Endothelial cell of umbilical vein (primary cell): Measurements from ENCODE around the gene FBXL12. TPM values are rescaled to one million over a fixed set of nuclear protein-coding genes. Genes with fewer than 3 reads are reported as not detected.

ENCODE experiments used
- BruUV-seq: library from RNA; stranded (reverse); fragments of 400-500 nt; replicated peaks from 2 replicates; lab custom pipeline; 2021; lab: Mats Ljungman, UMichigan
- CTCF ChIA-PET: fragments of 300-600, 350-600 bp; sonication (Branson Sonifier 250); formaldehyde crosslinking; loops from one replicate; lab custom pipeline; 2021; ENCODE audit warnings: antibody characterized with exemption, inconsistent platforms; lab: Charles Lee
- POLR2A ChIA-PET: fragments of 300-600, 350-600 bp; sonication (Branson Sonifier 250); formaldehyde crosslinking; loops from one replicate; lab custom pipeline; 2021; ENCODE audit warnings: antibody characterized with exemption, inconsistent platforms; lab: Charles Lee
- DNase-seq: peaks from one replicate; pipeline ENCODE4 v3.0.0-alpha.2; 2011; ENCODE audit warnings: low read depth, low spot score
- FAIRE-seq: peaks from 2 replicates; lab custom pipeline; 2011; peaks lifted over from hg19 to GRCh38; lab: Jason Lieb, UNC
- H2AFZ ChIP-seq: 2 replicates; pipeline ENCODE4 v1.6.0; 2012; ENCODE audit warnings: low read depth, low read length, control low read depth, inconsistent platforms
- H3K27ac ChIP-seq: 2 replicates; pipeline ENCODE4 v1.5.1; 2011; ENCODE audit warnings: low read depth, mild to moderate bottlenecking, control low read depth, low read length, moderate library complexity; ENCODE audit not compliant: insufficient read depth
- H3K27me3 ChIP-seq, 2 experiments: 2 replicates each; pipeline versions ENCODE4 v1.6.0 to v1.6.1; 2011; ENCODE audit warnings: low read length in 2 of 2, mixed read lengths in 1 of 2; ENCODE audit not compliant: control insufficient read depth in 2 of 2, insufficient read depth in 2 of 2
- H3K36me3 ChIP-seq, 2 experiments: 2 replicates in 1 of 2; 3 replicates in 1 of 2; pipeline ENCODE4 v1.5.1; 2011; ENCODE audit warnings: low read length in 2 of 2, mild to moderate bottlenecking in 1 of 2, moderate library complexity in 1 of 2; ENCODE audit not compliant: control insufficient read depth in 2 of 2, insufficient read depth in 2 of 2; ENCODE audit errors: extremely low read depth in 1 of 2
- H3K4me1 ChIP-seq: 3 replicates; pipeline ENCODE4 v1.5.1; 2011; ENCODE audit warnings: mild to moderate bottlenecking, low read length; ENCODE audit not compliant: control insufficient read depth, insufficient read depth; ENCODE audit errors: extremely low read depth
- H3K4me2 ChIP-seq: 2 replicates; pipeline ENCODE4 v1.6.1; 2011; ENCODE audit warnings: low read length, control low read depth, mixed read lengths; ENCODE audit not compliant: insufficient read depth
- H3K4me3 ChIP-seq, 3 experiments: fragments of 200-600 bp in 1 of 3; sonication (generic), shearing (Covaris generic) in 1 of 3; replicated peaks in 1 of 3; 2 replicates each; pipeline ENCODE4 v1.5.1; 2011 to 2016; ENCODE audit warnings: control low read depth in 3 of 3, low read length in 3 of 3, mild to moderate bottlenecking in 2 of 3, inconsistent platforms in 1 of 3, low read depth in 1 of 3, moderate library complexity in 1 of 3; ENCODE audit not compliant: insufficient read depth in 1 of 3
- H3K79me2 ChIP-seq: 2 replicates; pipeline ENCODE4 v1.6.0; 2012; ENCODE audit warnings: low read length, inconsistent platforms; ENCODE audit not compliant: control insufficient read depth, insufficient read depth
- H3K9ac ChIP-seq: replicated peaks from 2 replicates; pipeline ENCODE3; 2011; ENCODE audit warnings: low read length, control low read depth; ENCODE audit not compliant: insufficient read depth; ENCODE audit errors: extremely low read depth
- H3K9me1 ChIP-seq: replicated peaks from 3 replicates; pipeline ENCODE4 v1.6.0; 2011; ENCODE audit warnings: mild to moderate bottlenecking, low read length; ENCODE audit not compliant: control insufficient read depth, insufficient read depth; ENCODE audit errors: extremely low read depth
- H3K9me3 ChIP-seq: replicated peaks from 2 replicates; pipeline ENCODE4 v1.5.1; 2012; ENCODE audit warnings: low read length, inconsistent platforms; ENCODE audit not compliant: control insufficient read depth, insufficient read depth
- H4K20me1 ChIP-seq: replicated peaks from 2 replicates; pipeline ENCODE3; 2011; ENCODE audit warnings: mild to moderate bottlenecking, low read length; ENCODE audit not compliant: control insufficient read depth, insufficient read depth; ENCODE audit errors: extremely low read depth
- EZH2 ChIP-seq: IDR thresholded peaks from 2 replicates; pipeline ENCODE4 v1.6.1; 2012; ENCODE audit warnings: borderline replicate concordance, low read depth, mild to moderate bottlenecking, moderate library complexity, low read length, inconsistent platforms; ENCODE audit not compliant: severe bottlenecking
- FOS ChIP-seq: IDR thresholded peaks from 2 replicates; pipeline ENCODE4 v1.6.1; 2011; ENCODE audit warnings: mild to moderate bottlenecking, low read length, moderate library complexity, borderline replicate concordance; ENCODE audit not compliant: insufficient read depth
- GATA2 ChIP-seq: IDR thresholded peaks from 2 replicates; pipeline ENCODE4 v1.7.0; 2011; ENCODE audit warnings: low read depth, mild to moderate bottlenecking, moderate library complexity, mixed read lengths, low read length; ENCODE audit not compliant: insufficient read length, insufficient read depth
- JUN ChIP-seq: IDR thresholded peaks from 2 replicates; pipeline ENCODE4 v1.6.1; 2011; ENCODE audit warnings: borderline replicate concordance, low read depth; ENCODE audit not compliant: insufficient read length, insufficient read depth
- MAX ChIP-seq: IDR thresholded peaks from 2 replicates; pipeline ENCODE4 v1.6.1; 2011; ENCODE audit not compliant: insufficient read depth, insufficient read length
- MYC ChIP-seq: IDR thresholded peaks from one replicate; pipeline ENCODE4 v1.6.1; 2011; ENCODE audit warnings: mild to moderate bottlenecking, low read depth, low read length
- POLR2A ChIP-seq: IDR thresholded peaks from 2 replicates; pipeline ENCODE4 v1.6.1; 2012; ENCODE audit warnings: low read depth, mild to moderate bottlenecking, control low read depth, low read length
- POLR2AphosphoS5 ChIP-seq: IDR thresholded peaks from 2 replicates; pipeline ENCODE4 v1.6.1; 2012; ENCODE audit warnings: low read depth, mild to moderate bottlenecking, control low read depth, low read length, moderate library complexity; ENCODE audit not compliant: insufficient read depth
- dilution Hi-C: fragments of 300-500 bp; cut with MboI; formaldehyde crosslinking; loops from one replicate; pipeline ENCODE4 v1.15.0; 2019; ENCODE audit warnings: low sequenced_read_pairs; ENCODE audit not compliant: extremely low pct_ligation_motif_present
- intact Hi-C: fragments of 100-400 bp; cut with micrococcal nuclease; formaldehyde crosslinking; loops from one replicate; pipeline ENCODE4 v1.10.0; 2022
- polyA plus RNA-seq, 4 experiments: library from polyadenylated mRNA; depleted of rRNA in 3 of 4; stranded (reverse) in 3 of 4; unstranded in 1 of 4; fragments of >200 nt; gene quantifications; 2 replicates each; pipeline versions ENCODE4 v1.2.1 to v1.2.3, GENCODE V29; 2011 to 2012; ENCODE audit warnings: missing spikeins in 1 of 4
- total RNA-seq: library from RNA; stranded (reverse); gene quantifications from 2 replicates; pipeline ENCODE4 v1.2.3, GENCODE V29; 2021
- TF ChIP-seq, protein P1 (sequence below), 2 donors: IDR thresholded peaks; 1 replicate in 1 of 2; 2 replicates in 1 of 2; pipeline ENCODE4 v1.5.1; 2011; ENCODE audit warnings: low read length in 2 of 2, mild to moderate bottlenecking in 2 of 2, moderate library complexity in 2 of 2, control low read depth in 1 of 2, inconsistent platforms in 1 of 2, low read depth in 1 of 2; ENCODE audit not compliant: insufficient read depth in 1 of 2; ENCODE audit errors: extremely low read depth in 1 of 2

FBXL12 gene
- total and polyA plus RNA-seq, 2 donors (not counting 3 experiments of a cell fraction or from before 2014, with no cell fraction given), result 26.9 to 33.3 TPM

- peak within 1 kb of the TSS; percentile 71 for H3K9ac ChIP-seq
- peak; percentile 95 for FAIRE-seq
Observed at GRCh38 chr19:9834726-9835506, 16.0 kb upstream of the FBXL12 start, which contains the start of gene PIN1. Gene PIN1, plus strand, starts transcription at chr19:9835318. Its CDS starts 27 bp downstream, at chr19:9835345.

More at GRCh38 chr19:9834726-9835506, 16.0 kb upstream of the FBXL12 start, which contains the start of gene PIN1:
- CTCF ChIA-PET, result interaction anchor here (1.0 to 1.4 kb wide), 2 partner anchors 10 to 36 kb away, joined by 4 read pairs; no protein-coding TSS in a partner anchor
- H3K27me3 ChIP-seq, result no peaks in the 10 kb centered on the region
- peaks cover 21% of the 10 kb centered on the region for H3K79me2 ChIP-seq
- no peaks in the 10 kb centered on the region for H3K9me3 ChIP-seq
- intact Hi-C loops, result loop anchor here (1.0 kb wide), 1 partner anchor 16 kb away; the partner anchor contains the start of gene FBXL12
- H3K4me2 ChIP-seq, result peak within 1 kb of the TSS; percentile 95
- H3K4me3 ChIP-seq, result peak within 1 kb of the TSS; percentile 80 to 87 (median 86)
- H3K36me3 ChIP-seq, result peaks cover 1 to 3% of the 10 kb centered on the region in 2 experiments
- no peaks in the 10 kb centered on the region for H4K20me1 ChIP-seq
- no peaks in the 10 kb centered on the region for H3K9me1 ChIP-seq
- dilution Hi-C loops, result no loop called here
- H3K4me1 ChIP-seq, result peaks cover 9% of the 10 kb centered on the region
- no peak within 1 kb of the TSS for H3K27ac ChIP-seq
- TF ChIP-seq POLR2A (peak; percentile 27), JUN (no peak), MAX (peak; percentile 39), MYC (no peak), POLR2AphosphoS5 (peak; percentile 65), GATA2 (no peak), FOS (no peak), EZH2 (no peak)
- TF ChIP-seq, protein P1, sequence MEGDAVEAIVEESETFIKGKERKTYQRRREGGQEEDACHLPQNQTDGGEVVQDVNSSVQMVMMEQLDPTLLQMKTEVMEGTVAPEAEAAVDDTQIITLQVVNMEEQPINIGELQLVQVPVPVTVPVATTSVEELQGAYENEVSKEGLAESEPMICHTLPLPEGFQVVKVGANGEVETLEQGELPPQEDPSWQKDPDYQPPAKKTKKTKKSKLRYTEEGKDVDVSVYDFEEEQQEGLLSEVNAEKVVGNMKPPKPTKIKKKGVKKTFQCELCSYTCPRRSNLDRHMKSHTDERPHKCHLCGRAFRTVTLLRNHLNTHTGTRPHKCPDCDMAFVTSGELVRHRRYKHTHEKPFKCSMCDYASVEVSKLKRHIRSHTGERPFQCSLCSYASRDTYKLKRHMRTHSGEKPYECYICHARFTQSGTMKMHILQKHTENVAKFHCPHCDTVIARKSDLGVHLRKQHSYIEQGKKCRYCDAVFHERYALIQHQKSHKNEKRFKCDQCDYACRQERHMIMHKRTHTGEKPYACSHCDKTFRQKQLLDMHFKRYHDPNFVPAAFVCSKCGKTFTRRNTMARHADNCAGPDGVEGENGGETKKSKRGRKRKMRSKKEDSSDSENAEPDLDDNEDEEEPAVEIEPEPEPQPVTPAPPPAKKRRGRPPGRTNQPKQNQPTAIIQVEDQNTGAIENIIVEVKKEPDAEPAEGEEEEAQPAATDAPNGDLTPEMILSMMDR (IDR thresholded peaks at IDR 0.05; ENCODE audit: extremely low read depth in 1 of 2, insufficient read depth in 1 of 2, low read depth in 1 of 2, low read length in 2 of 2), result peak; percentile 52 to 66
- BruUV-seq, result no TSS peak
- H2AFZ ChIP-seq, result peak within 1 kb of the TSS; percentile 66
- POLR2A ChIA-PET, result no interaction called here
- peak; percentile 99 for DNase-seq
